HL-60/S4 treated with retinoic acid at 250 ng/mL for 4 days and 3 days (cell line): ENCODE measurements around the gene MORN2.

Source experiments
- in situ Hi-C: fragments of 300-500 bp; cut with MboI; formaldehyde crosslinking; loops from 2 replicates; pipeline ENCODE4 v1.7.0; 2022; ENCODE audit warnings: low sequenced_read_pairs

Gene MORN2

DNA sequence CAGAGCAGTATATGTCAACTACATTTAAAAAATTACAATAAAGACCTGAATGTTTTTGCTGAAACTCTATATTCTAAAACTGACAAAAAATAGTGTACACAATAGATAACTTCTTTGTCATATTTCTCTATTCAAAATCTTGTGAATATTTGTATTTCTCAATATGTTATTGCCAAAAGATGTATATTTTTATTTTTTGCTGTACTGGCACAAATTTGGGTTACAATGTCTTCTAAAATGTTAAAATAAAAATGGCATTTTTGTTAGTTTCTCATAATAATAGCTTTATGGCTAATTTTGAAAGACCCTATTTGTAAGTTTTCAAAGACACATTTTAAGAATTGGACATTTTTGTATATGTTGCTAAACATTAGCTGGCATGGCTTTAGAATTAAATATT, 13.3 kb downstream of the MORN2 start:
- in situ Hi-C loops = no loop called here

DNA sequence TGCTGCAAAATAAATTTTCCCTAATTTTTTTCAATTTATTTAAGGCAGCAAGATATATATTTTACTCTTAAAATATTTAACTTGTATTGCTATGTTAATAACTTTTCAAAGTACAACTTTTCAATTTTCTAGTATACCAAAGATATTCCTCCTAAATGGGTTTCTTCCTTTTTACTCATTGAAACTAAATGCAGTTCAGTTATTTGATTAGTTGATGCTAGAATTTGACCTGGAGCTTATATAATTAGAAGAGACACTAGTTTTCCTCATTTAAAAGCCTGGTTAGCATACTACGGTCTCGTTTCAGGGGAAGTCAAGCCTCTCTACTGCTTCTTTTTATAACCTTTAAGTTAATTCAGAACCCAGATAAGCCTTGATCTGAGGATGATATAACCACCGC, 13.8 kb downstream of the MORN2 start, which contains the start of gene ARHGEF33:
ARHGEF33 (plus strand) TSS at position 301 of the 400 bp plus-strand sequence. CDS start 29,573 bp downstream, outside the sequence.
- in situ Hi-C loops = no loop called here

DNA sequence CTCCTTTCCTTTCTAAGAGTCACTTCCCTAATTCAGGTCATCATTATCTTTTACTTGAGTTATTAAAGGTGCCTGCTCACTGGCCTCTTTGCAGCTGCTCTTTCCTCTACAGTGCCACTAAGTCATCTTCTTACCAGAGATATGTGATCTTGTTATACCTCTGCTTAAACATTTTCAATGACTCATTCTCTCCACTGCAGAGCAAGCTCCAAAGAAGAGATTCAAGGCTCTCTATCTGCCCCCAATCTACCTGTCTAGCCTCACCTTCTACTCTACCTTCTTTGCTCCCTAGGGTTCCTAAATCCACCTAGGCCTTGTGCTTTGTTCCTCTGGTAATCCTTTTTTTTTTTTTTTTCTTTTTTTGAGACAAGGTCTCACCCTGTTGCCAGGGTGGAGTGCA, 17.0 kb downstream of the MORN2 start:
- in situ Hi-C loops = no loop called here

DNA sequence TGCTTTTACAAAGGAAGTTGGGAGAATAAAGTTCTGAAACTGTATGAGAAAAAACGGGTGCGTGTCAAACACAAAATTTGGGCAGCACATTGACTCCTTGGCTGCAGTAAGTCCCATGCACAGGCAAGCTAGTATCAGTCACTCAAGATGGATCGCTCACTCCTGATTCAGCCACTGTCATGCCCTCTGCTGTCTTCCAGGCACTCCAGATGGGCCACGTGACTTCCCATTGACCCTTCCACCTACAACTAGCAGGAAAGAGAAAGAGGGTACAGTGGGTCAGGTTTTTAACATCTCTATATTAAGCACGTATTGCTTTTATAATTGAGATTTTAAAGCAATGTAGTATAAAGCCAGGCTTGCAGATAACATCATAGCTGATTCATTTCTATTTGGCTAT, 22.5 kb downstream of the MORN2 start:
- in situ Hi-C loops = no loop called here

DNA sequence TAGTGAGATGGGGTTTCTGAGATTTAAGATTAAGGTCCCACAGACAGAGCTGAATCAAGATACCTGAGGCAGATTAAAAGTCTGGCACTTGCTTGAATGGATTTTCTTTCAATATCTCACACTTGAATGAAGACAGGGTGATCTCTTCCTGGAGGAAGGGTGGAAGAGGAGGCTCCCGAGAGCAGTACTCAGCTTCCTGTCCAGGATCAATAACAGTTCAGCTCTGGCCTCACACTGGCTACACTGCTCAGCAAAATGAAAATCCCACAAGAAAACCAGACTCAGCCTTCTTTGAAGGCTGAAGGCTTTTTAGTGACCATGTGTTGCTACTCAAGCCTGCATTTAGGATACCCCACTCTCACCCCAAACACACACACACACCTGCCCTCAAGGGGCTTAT, 24.9 kb downstream of the MORN2 start:
- in situ Hi-C loops = no loop called here

DNA sequence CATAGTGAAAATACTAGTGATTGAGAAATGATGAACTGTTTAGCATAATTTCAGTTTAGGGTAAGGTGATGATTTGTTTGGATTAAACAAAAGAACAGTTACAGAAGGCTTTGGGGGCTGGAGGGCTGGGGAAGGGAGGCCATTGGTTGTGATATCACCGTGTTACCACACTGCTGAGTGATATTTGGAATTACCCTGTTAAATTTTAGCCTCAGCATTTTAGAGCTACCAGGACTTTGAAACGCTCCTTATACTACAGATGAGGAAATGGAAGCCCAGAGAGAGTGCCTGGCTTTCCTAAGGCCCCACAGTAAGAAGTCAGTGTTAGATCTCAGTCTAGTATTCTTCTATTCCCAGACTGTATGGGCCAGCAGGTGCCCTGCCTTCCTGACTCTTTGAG, 29.5 kb downstream of the MORN2 start:
- in situ Hi-C loops = no loop called here

DNA sequence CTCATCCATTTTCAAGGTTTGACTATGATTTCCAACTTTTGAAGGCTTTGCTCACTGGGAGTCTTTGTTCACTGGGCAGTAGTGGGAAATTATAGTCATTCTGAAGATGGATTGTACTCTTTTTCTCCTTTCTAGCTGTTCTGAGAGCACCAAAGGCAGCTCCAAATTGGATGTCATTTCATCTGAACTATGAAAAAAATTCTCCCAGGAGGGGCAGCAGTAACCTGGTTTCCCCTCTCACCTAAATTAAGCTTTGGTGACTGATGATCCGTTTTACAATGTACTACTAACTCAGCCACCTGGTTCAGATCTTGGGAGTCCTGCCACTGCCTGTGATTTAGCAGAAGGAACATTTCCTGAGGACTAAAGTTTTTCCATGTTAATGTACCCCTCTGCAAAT, 31.5 kb downstream of the MORN2 start:
- in situ Hi-C loops = no loop called here

DNA sequence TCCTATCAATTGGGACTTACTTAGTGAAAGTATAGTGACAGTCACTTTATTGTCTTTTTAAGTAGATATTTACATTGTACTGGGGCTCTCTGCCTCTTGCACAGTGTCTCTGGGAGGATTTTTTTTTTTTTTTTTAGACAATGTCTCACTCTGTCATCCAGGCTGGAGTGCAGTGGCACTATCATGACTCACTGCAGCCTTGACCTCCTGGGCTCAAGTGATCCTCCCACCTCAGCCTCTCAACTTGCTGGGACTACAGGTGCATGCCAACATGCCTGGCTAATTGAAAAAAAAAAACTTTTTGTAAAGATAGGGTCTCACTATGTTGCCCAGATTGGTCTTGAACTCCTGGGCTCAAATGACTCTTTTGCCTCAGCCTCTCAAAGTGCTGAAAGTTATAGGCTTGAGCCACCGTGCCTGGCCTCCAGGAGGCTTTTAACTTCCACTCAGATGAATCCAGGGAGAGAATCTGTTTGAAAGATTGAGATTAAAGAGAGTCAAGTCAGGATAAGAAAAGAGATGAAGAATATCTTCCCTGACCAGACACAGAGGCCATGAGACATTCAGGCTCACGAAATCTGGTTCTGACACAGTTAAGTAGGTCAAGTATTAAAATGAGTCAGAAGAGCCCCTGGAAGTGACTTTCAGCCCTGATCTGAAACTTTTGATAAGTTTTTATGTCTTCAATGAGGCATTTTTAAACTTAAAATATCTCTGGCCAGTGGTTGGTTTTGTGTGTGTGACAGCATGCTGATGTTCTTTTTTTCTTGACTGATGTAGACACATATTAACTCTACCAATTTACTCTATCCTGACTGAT, 32.2 kb downstream of the MORN2 start:
- in situ Hi-C loops = no loop called here

DNA sequence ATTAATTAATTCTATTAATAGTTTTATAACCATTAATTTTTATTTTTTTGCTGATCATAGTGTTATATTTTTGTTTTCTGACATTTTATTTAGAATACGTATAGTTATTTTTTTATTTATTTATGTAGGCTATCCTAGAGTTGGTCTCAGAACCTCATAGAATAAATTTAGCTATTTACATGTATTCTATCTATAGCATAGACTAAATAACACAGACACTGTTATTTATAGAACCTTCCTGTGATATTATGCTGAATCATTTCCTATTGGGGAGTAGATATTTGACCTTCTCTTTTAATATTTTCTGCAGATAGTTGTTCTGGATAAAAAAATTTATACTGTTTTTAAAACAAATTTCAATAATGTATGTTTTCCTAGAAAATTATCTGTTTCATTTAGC, 34.1 kb downstream of the MORN2 start:
- in situ Hi-C loops = no loop called here

DNA sequence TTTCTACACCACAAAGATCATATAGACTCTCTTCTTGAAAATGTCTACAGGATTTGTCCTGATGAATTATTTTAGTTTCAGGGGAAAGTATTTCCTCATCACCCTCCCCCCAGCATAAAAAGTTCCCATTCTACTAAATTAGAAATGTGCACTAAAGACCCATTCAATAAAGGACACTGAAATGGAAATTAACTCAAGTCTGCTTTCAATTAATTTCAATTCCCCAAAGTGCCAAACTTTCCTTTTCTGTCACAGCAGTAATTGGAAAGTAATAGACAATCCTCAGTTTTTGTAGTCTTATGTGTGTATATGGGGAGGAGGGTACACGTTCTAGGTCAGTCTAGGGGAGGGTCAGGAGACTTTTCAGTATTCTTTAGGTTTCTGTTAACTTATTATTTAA, 35.4 kb downstream of the MORN2 start:
- in situ Hi-C loops = no loop called here

DNA sequence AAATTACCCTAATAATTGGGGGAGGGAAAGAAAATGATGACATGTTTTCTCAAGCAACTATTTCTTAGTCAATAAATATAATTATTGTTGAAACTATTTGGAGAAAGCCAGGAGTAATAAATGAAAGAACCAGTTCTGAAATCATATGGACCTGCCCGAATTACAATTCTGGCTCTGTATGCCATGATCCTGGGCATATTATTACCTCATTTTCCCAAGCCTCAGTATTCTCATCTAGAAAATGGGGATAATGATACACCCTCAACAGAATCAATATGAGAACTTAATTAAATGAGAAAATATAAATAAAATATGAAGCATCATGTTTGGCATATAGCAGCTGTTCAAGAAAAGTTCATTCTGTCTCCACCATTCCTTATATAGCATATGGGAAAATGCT, 36.8 kb downstream of the MORN2 start:
- in situ Hi-C loops = no loop called here

DNA sequence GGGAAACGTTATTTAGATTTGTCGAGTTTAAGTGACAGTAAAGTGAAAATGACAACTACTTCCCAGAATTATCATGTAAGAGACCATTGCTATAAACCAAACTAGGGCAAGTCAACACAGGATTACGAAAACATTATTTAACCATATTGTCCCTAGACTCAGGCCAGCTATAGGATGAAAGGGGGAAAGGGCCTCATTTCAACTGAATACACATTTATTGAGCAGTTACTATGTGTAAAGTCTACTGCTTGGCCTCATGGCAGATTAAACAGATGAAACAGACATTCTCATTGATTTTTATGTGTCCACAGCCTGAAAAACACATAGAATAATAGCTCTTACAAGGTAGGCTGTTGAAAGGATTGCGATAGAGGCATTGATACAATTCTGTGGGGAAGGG, 46.6 kb downstream of the MORN2 start:
- in situ Hi-C loops = no loop called here

DNA sequence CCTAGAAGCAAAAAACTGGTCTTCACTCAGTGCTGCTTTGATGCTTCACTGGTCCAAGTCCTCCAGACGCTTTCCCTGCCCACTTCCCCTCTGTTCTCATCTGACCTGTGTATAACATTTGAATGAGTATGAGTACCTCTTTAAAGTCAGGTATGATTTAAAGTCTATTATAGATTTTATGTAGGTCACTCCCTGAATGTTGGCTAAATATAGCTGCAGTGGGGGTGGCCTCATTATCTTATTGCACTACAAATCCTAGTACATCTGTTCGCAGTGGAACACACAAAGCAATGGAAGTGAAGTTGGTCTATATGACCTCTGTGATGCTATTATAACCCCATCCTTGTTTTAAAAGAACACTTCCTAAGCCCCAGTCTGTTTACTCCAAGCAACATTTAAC, 47.1 kb downstream of the MORN2 start:
- in situ Hi-C loops = no loop called here

DNA sequence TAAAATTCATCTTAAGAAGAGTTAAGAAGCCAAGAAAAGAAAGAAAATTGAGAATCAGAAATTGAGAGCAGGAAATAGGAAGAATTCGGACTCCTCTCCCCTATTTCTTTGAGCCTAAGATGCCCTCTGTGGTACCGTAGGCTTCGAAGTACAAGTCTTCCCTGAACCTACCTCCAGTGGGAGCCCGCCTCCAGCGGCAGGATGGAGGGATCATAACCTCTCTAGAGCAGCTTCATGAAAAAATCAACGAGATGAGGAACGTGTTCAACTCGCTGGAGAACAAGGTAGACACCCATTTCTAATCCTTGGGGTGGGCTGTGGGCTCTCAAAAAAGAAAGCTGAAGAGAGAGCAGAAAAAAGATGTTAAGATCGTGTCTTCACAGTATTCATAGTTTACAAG, 50.2 kb downstream of the MORN2 start:
- in situ Hi-C loops = no loop called here

DNA sequence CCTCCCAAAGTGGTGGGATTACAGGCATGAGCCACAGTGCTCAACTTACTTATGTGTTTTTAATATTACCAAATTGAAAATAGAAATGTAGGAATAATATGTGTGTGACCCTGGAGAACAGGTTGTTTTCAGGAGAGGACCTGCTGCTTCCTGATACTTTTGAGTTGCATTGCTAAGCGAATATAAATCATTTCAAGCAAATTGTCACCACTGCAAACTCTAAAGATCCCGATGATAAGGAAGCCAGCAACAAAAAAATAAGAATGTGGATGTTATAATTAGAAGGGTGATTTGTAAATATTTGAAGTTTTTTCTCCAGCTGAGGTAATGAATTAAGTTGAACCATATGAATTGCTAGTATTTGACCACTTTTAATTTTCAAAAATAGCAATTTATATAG, 54.8 kb downstream of the MORN2 start:
- in situ Hi-C loops = no loop called here
